GM21367 (cell line): Measurements from ENCODE around the gene RARRES1.
A peak's percentile ranks its signal among the peaks of the same experiment; 100 is the strongest.

Experiments used
- ATAC-seq: cut with Tn5 transposase; IDR thresholded peaks from one replicate; pipeline ENCODE4 v1.9.1; 2021; ENCODE audit not compliant: unreplicated experiment

Gene RARRES1

GRCh38 chr3:158735296-158736033 lies 3.2 kb upstream of the RARRES1 start:
- no peak for ATAC-seq

GRCh38 chr3:158733656-158734055 lies 1.4 kb upstream of the RARRES1 start:
- ATAC-seq: no peak

GRCh38 chr3:158732856-158733200 lies 571 bp upstream of the RARRES1 start:
- no peak for ATAC-seq

DNA sequence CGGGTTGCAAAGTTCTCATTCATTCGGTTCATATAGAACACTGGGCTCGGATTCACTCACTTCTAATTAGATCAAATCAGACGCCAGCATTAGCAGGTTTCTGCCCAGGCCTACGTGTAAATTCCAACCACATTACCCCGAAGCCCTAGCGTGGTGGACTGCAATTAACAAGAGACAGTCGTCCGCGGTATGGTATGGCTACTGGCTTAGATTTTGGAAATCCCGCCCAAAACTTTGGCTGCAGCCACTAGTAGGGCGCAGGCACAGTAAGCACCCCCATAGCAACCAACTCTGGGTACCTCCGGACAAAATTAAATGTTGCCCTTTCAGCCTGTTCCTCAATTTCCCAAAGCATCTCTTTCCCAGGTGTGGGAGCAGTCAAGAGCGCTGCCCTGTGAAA lies 771 bp downstream of the RARRES1 start:
- ATAC-seq: no peak

DNA sequence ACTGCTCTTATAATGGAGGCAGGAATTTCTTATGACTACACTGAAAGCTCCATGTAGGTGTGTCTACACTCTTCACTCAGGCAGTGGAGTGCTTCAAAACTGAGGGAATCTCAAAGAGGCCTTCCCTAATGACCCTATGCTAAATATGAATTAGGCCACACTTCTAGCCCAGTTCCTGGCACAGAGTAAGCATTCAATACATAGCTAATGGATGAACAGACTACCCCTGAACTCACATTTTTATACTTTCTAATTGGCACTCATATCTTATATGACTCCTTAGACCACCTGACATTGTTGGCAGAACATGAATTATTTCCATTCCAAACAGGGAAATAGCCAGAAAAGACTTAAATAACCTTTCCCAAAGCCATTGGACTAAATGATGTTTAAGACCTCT lies 3.4 kb downstream of the RARRES1 start:
- ATAC-seq: no peak

GRCh38 chr3:158728061-158728377 lies 4.2 kb downstream of the RARRES1 start:
- no peak for ATAC-seq

DNA sequence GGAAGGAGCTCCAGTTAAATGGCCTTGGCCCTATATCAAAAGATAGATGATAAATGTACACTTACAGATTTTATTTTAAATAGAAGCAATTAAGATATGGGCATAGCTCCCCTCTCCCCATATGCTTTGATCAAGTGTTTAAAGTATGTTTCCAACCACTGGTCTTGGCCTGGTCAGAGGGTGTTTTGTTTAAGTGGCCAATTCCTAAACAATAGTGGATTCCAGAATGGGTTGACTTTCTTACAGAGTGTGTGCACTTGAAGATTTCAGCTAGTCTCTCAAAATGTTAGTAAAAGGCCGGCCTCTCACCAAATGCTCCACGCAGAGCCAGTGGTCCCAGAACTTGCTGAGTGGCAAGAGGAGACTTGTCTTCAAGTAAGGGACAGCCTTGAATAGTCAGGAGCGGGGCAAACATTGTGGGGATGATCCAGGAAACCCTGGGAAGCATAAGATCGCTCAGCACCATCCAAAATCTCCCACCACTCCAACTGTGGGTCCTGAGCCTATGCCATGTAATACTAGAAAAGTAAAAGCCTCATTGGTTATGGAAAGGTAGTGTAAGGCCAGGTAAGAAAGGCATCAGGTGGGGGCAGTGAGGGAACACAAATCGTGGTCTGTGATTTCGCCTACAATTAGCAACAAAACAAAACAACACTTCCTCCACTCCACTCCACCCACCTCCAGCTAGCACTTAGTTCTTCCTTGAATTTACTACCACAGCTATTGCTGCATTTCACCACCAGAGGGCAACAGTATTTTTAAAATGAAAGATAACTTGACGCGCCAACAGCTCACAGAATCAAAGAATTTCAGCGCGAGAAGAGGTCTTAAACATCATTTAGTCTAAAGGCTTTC lies 4.8 kb downstream of the RARRES1 start:
- ATAC-seq: peak; percentile 67

GRCh38 chr3:158725348-158726011 lies 6.8 kb downstream of the RARRES1 start:
- ATAC-seq: no peak

GRCh38 chr3:158723991-158724390 lies 8.3 kb downstream of the RARRES1 start:
- ATAC-seq: no peak

- no peak for ATAC-seq
Observed at GRCh38 chr3:158722108-158722507, 10.1 kb downstream of the RARRES1 start.

DNA sequence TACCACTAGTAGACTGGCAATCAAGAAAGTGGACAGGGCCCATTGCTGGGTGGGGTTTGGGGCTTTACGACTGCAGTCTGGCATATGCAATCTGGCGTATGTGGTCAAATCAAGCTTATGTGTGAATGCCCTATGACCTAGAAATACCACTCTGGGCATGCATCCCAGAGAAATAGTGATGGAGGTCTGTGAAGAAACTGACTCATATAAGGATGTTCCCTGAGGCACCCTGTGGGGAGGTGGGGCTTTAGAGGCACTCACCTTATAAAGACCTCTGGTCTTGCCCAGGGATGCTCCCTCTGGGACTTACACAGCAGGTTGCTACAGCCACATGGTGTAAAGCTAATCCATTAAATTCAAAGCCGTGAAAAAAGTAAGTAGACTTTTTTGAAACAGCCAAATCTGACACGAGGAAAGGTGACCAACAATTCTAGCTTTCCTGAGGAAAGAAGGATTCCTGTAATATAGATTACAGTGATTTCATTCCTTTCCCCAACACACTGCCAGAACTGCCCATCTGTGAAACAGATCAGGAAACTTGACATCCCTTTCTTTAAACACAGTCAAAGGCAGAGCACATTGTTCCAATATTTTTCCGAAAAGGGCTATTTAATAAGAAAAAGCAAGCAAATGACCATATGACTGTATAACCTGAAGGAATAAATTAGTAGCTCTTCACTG lies 13.6 kb downstream of the RARRES1 start:
- no peak for ATAC-seq

DNA sequence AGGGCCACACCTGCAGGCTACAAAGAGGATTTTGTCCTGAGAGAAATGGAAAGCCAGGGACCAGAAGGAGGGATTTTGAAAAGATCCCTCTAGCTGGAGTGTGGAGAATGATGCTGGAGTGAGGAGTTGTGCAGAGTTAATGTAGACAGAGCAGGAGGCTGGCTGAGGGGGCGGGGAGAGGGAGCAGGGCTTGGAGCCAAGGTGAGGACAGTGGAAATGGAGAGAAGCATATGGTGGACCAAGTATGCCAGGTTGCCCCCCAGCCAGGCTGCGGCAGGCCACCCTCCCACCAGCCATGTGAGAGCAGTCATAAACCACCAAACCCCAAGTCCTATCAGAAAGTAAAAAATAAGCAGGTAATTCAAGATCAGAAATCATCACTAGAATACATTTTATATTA lies 14.7 kb downstream of the RARRES1 start:
- ATAC-seq: no peak

DNA sequence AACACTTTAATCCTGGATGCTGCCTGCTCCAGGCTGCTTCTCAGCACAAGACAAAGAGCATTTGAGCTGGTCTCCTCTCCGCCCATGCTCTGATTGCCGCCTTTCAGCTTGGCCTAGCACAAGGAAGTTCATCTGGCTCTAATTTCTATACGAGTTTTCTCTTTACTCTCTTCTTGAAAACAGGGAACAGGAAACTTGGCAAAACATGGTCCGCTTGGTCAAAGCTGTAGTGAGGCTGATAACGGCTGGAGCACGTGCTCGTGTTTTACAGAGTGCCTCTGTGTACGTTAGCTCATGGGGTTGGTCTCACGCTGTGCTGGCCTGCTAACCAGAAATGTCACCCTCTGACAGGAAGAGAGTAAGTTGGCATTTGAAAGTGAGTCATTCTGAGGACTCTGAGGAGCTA lies 19.2 kb downstream of the RARRES1 start:
- ATAC-seq: no peak

DNA sequence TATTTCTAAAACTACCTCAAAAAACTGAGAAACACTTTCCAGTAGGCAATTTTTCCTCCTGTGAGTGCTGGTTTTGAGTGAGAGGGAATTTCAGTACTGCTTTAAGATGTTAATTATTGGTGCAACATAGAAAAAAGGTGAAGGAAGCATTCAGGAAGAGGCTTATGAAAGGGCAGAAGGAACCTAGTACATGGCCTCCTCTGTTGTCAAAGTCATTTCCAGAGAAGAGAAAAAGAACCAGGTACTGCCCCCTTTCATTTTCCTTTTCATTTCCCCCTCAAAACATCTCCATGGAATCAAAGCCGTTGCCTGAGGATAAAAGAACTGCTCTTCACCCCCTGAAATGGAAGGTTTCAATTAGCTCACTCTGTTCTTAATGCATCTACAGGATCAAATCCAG lies 19.8 kb downstream of the RARRES1 start:
- peak; percentile 47 for ATAC-seq

GRCh38 chr3:158711886-158712285 lies 20.4 kb downstream of the RARRES1 start:
- ATAC-seq: no peak

- no peak for ATAC-seq
Observed at GRCh38 chr3:158710601-158711000, 21.7 kb downstream of the RARRES1 start.

DNA sequence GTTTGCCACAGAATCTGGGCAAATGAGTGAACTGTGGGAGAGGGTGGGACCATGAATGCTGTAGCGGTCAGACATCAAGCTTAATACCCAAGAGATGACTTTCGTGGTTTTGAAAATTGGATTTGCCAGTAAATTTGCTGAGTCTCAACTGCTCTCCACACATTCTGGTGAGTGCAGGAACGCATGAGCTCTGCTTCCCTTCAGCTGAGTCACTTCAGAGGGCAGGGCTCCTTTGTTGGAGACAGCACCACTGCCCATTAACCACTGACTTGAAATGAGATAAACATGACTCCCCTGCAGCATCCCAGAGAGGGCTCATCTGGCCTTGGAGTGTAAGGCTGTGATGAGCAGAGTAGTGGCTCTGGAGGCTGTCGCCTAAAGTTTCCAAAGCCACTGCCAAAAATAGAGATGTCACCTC lies 22.6 kb downstream of the RARRES1 start:
- no peak for ATAC-seq

- no peak for ATAC-seq
Observed at GRCh38 chr3:158703566-158703965, 28.7 kb downstream of the RARRES1 start.

- ATAC-seq: no peak
Observed at GRCh38 chr3:158702815-158703481, 29.3 kb downstream of the RARRES1 start.

GRCh38 chr3:158701420-158702065 lies 30.7 kb downstream of the RARRES1 start:
- no peak for ATAC-seq
